GM21447 (cell line): ENCODE data around the gene CCNB1.
A peak's percentile ranks its signal among the peaks of the same experiment; 100 is the strongest.
"Not testable (repeated sequence)": the region's sequence is repeated elsewhere in the genome, so short reads cannot be mapped to it uniquely, and the experiment has no call there.

ENCODE experiments used
- ATAC-seq: cut with Tn5 transposase; IDR thresholded peaks from one replicate; pipeline ENCODE4 v1.9.1; 2021; ENCODE audit not compliant: unreplicated experiment

CCNB1 gene

GRCh38 chr5:69181659-69182293 lies 14.8 kb downstream of the CCNB1 start:
- not testable (repeated sequence) for ATAC-seq

- ATAC-seq = no peak
Observed at GRCh38 chr5:69184621-69185020, 17.7 kb downstream of the CCNB1 start.

- ATAC-seq = no peak
Observed at GRCh38 chr5:69187342-69187741, 20.4 kb downstream of the CCNB1 start.

- ATAC-seq = no peak
Observed at GRCh38 chr5:69188811-69189161, 21.8 kb downstream of the CCNB1 start.

GRCh38 chr5:69189162-69190086 lies 22.5 kb downstream of the CCNB1 start, which contains the start of gene CENPH:
TSS of gene CENPH (plus strand) at chr5:69189583. CDS start at chr5:69189635, 52 bp downstream.
- ATAC-seq = peak; percentile 96

GRCh38 chr5:69202497-69202896 lies 35.5 kb downstream of the CCNB1 start:
- ATAC-seq = no peak

- no peak for ATAC-seq
Observed at GRCh38 chr5:69206528-69207190, 39.7 kb downstream of the CCNB1 start.

GRCh38 chr5:69209602-69210001 lies 42.7 kb downstream of the CCNB1 start:
- ATAC-seq = no peak

- no peak for ATAC-seq
Observed at GRCh38 chr5:69211200-69211599, 44.2 kb downstream of the CCNB1 start.

GRCh38 chr5:69212022-69212421 lies 45.1 kb downstream of the CCNB1 start:
- ATAC-seq = no peak

GRCh38 chr5:69213513-69214215 lies 46.7 kb downstream of the CCNB1 start:
- ATAC-seq = no peak

- no peak for ATAC-seq
Observed at GRCh38 chr5:69217151-69217511, 50.2 kb downstream of the CCNB1 start.

- peak; percentile 91 for ATAC-seq
Observed at GRCh38 chr5:69217548-69218526, 50.9 kb downstream of the CCNB1 start.

GRCh38 chr5:69219939-69220338 lies 53.0 kb downstream of the CCNB1 start:
- no peak for ATAC-seq

- ATAC-seq = not testable (repeated sequence)
Observed at GRCh38 chr5:69220371-69220770, 53.4 kb downstream of the CCNB1 start.

- ATAC-seq = not testable (repeated sequence)
Observed at GRCh38 chr5:69220833-69221232, 53.9 kb downstream of the CCNB1 start.

GRCh38 chr5:69224520-69224919 lies 57.6 kb downstream of the CCNB1 start:
- ATAC-seq = no peak

- no peak for ATAC-seq
Observed at GRCh38 chr5:69225860-69226259, 58.9 kb downstream of the CCNB1 start.
